WTC11 (cell line): ENCODE results near the gene VN1R4. TPM values are rescaled to one million over a fixed set of nuclear protein-coding genes. Genes with fewer than 3 reads are reported as not detected.
"Not testable (repeated sequence)": the region's sequence is repeated elsewhere in the genome, so short reads cannot be mapped to it uniquely, and the experiment has no call there.

Source experiments
- ATAC-seq: fragments of 200-7000 bp; cut with Tn5 transposase; 2 replicates; pipeline ENCODE4 v1.10.0; 2021; ENCODE audit warnings: mild to moderate bottlenecking, moderate library complexity
- CTCF ChIA-PET: fragments of 300-600 bp; sonication (Branson Sonifier 250); formaldehyde crosslinking; loops from one replicate; lab custom pipeline; 2021; ENCODE audit warnings: antibody characterized with exemption; lab: Charles Lee
- POLR2A ChIA-PET: fragments of 350-600 bp; sonication (Branson Sonifier 250); formaldehyde crosslinking; loops from one replicate; lab custom pipeline; 2021; ENCODE audit warnings: antibody characterized with exemption; lab: Charles Lee
- DNase-seq: peaks from one replicate; pipeline ENCODE4 v3.0.0; 2021; ENCODE audit warnings: low spot score
- H3K27ac Mint-ChIP-seq: 2 replicates; pipeline ENCODE4 v1.8.0; 2021; ENCODE audit warnings: mixed read lengths
- H3K27me3 Mint-ChIP-seq: 2 replicates; pipeline ENCODE4 v1.8.0; 2021; ENCODE audit warnings: low read depth, mild to moderate bottlenecking, moderate library complexity, mixed read lengths
- H3K36me3 Mint-ChIP-seq: 2 replicates; pipeline ENCODE4 v1.8.0; 2021; ENCODE audit warnings: mixed read lengths
- H3K4me1 Mint-ChIP-seq: 2 replicates; pipeline ENCODE4 v1.8.0; 2022; ENCODE audit warnings: mixed read lengths
- H3K4me3 Mint-ChIP-seq: 2 replicates; pipeline ENCODE4 v1.8.0; 2021; ENCODE audit warnings: mild to moderate bottlenecking, moderate library complexity, mixed read lengths
- H3K9me3 Mint-ChIP-seq: 2 replicates; pipeline ENCODE4 v1.8.0; 2021; ENCODE audit warnings: mixed read lengths
- PRRX2 ChIP-seq: fragments of 250-450 bp; sonication (Bioruptor Pico); IDR thresholded peaks from 2 replicates; pipeline ENCODE4 v1.8.0; 2021; ENCODE audit warnings: mild to moderate bottlenecking
- total RNA-seq: library from RNA; stranded (reverse); gene quantifications from 3 replicates; pipeline ENCODE4 v1.2.3, GENCODE V29; 2021

The VN1R4 gene
- total RNA-seq, 1 experiment from 2014 or later: not detected

DNA sequence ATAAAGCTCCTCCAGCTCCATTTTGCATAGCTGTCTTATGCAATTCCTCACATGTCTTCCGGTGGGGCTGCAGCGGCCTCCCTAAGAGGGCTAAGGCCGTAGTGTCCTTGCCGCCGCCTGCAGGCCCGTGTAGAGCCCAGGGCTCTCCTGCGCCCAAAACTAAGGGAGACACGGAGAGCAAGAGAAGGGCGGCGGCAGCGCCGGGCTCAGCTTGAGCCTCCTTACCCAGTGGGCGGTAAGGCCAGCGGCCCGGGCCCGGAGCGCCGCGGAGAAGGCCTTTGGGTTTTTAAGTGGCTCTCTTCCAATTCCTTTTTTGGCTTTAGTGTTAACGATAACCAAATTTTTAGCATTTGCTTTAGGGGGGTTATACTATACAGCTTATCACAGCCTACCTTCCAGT lies 42.9 kb downstream of the VN1R4 start (continued):
- no peak for TF ChIP-seq PRRX2 (CRISPR knock-in tag)

GRCh38 chr19:53222716-53223115 lies 44.8 kb downstream of the VN1R4 start:
- POLR2A ChIA-PET, DNase-seq, H3K4me3 Mint-ChIP-seq, ATAC-seq, H3K27ac Mint-ChIP-seq, CTCF ChIA-PET, H3K4me1 Mint-ChIP-seq: not testable (repeated sequence)
- Mint-ChIP-seq H3K36me3 (peaks cover 54% of the 10 kb centered on the region), H3K9me3 (peaks cover 66% of the 10 kb centered on the region), H3K27me3 (peaks cover 13% of the 10 kb centered on the region)

Other genes with a start within 250 kb of the VN1R4 start
- gene ERVV-2, start 223.0 kb downstream of the VN1R4 start, total RNA-seq: 0.26 to 0.46 TPM (median 0.46 TPM) in 3 replicates
- gene ZNF160, start 164.3 kb downstream of the VN1R4 start, total RNA-seq: 53.8 to 54.6 TPM (median 54.5 TPM) in 3 replicates
- 9.3 to 11.2 TPM (median 11.2 TPM) in 3 replicates for gene ZNF415, start 134.8 kb downstream of the VN1R4 start, total RNA-seq
- 10.9 to 11.3 TPM (median 11.0 TPM) in 3 replicates for gene ZNF347, start 108.7 kb downstream of the VN1R4 start, total RNA-seq
- gene ZNF665, start 74.4 kb downstream of the VN1R4 start, total RNA-seq: 5.3 to 7.5 TPM (median 5.7 TPM) in 3 replicates
- gene ZNF677, start 12.8 kb downstream of the VN1R4 start, total RNA-seq: 56.9 to 60.1 TPM (median 58.8 TPM) in 3 replicates
- gene VN1R2, start 9.4 kb downstream of the VN1R4 start, total RNA-seq: not detected in 3 replicates
- gene ZNF845, start 66.0 kb upstream of the VN1R4 start, total RNA-seq: 16.0 to 18.5 TPM (median 16.3 TPM) in 3 replicates
- gene ZNF525, start 98.0 kb upstream of the VN1R4 start, total RNA-seq: 46.9 to 59.7 TPM (median 48.6 TPM) in 3 replicates
- 18.3 to 23.6 TPM (median 19.6 TPM) in 3 replicates for gene ZNF765, start 127.4 kb upstream of the VN1R4 start, total RNA-seq
- gene ZNF761, start 164.3 kb upstream of the VN1R4 start, total RNA-seq: 28.4 to 29.7 TPM (median 29.4 TPM) in 3 replicates
- gene ZNF813, start 200.0 kb upstream of the VN1R4 start, total RNA-seq: 15.2 to 17.6 TPM (median 17.5 TPM) in 3 replicates